Amniotic stem cell (primary cell): Measurements from ENCODE around the gene TRAF3IP1.

Experiments used
- DNase-seq: peaks from one replicate; lab custom pipeline; 2025; lab: John Stamatoyannopoulos, UW

Gene TRAF3IP1

DNA sequence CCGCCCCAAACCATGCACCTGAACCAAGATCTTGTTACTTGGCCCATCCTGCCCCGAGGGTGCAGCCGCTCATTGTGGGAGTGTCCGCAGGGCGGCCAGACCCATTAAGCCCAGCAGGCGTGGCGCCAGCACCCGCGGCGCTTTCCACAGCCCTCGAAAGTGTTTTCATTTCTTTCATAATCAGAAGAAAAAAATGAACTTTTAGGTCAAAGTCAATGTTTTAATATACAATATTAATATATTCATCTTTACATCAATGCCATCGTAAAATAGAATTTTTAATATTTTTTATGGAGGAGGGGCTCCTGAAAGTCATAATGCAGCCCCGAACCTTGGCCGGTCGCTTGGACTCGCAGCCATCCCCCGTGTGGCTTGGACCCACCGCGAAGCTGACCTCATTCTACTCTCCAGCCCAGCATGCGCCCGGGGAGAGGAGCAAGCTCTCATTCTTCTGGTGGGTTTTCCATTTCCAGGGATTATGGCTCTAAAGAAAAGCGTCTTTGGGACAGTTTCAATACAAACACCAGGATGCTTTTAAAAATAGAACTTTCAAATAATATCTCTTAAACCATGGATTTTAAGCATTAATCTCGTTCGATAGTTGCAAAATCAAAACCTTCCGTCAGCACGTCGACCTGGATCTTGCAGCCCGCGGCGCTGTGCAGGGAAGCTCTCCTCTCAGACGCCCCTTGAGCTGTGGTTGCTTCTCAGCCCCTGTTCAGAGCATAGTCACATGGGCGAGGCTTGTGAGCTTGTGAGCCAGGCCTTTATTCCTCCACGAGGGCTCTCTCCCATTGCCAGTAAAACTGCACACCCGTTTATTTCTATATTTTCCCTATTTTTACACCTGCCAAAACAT lies 89.3 kb downstream of the TRAF3IP1 start:
- no peak for DNase-seq

DNA sequence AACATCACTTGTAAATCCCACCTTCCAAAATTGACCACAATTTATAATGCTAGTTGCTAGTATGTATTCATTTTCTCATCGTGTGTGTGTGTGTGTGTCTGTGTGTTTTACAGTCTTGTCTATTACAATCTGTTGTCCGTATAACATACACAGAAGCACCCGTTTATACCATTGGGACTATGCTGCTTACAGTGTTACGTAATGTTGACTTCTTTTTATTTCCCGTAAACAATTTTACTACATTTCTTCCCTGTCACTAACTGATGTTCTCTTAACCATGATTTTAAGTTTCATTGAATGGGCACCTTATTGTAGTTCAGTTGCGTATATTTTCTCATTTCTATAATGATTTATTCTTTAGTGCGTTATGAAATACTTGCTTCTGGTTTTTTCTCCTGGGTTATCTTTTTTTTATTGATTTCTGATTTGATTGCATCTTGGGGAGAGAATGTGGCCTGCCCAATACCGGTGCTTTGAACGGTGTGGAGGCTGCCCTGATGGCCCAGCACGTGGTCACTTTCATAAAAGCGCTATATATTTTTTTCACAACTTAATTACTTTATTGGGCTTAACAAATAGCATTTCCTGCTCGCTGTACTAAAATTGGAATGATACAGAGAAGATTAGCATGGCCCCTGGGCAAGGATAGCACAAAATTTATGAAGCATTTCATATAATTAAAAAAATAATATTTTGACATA lies 91.9 kb downstream of the TRAF3IP1 start:
- no peak for DNase-seq

DNA sequence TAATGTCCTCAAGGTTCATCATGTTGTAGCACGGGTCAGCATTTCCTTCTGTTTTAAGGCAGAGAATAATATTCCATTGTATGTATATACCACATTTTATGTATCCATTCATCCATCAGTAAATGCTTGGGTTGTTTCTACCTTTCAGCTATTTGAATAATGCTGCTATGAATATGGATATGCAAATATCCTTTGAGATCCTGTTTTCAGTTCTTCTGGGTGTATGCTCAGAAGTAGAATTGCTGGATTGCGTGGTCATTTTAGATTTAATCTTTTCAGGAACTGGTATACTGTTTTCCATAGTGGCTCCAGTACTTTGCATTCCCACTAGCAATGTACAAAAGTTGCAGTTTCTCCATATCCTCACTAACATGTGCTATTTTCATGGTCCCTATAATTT lies 93.0 kb downstream of the TRAF3IP1 start:
- no peak for DNase-seq

DNA sequence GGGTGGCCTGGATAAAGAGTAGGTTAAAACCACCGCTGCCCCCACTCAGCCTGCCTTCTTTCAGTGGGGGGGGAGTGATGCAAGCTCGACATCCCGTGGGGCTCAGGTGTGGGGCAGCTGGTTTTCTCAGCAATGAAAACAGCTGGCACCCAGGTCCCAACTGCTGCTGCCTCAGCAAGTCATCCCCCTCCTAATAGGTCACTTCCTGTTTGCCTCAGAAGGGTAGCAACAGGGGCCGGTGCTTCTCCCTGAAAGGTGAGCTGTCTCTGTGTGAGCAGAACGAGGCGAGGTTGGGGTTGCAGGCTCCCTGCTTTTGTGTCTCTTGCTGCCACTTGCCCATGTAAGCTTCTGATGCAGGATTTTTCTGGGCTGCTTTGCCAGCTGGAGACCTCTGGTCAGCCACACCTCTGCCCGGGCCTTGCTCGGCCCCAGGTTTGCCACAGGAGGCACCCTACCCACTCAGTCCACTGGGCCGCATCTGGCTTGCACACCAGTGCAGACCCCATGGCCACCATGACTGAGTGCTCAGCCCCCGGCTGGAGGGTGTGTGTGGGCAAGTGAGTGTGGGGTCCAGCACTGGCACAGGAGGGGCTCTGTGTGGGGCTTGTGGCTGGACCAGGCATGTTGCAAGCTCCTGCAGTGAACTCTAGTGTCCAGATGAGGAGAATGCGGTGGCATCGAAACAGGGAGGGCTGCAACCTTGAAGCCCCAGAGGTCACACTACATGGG lies 94.9 kb downstream of the TRAF3IP1 start:
- no peak for DNase-seq

DNA sequence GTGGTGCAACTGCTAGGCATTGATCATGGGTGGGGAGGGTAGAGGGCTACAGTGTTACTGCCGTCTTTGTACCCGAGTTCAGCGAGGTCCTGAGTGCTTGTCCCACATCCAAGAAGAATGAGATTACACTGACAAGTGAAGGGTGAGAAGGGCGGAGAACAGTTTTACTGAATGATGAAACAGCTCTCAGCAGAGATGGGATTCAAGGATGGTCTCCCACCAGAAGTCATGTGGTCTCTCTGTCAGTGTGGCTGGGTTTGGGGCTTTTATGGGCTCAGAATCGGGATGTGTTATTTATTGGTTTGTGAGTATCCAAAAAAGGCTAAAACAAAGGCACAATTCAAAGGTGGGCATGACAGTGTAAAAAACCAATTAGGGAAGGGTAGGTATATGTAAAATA lies 95.6 kb downstream of the TRAF3IP1 start:
- DNase-seq: no peak

DNA sequence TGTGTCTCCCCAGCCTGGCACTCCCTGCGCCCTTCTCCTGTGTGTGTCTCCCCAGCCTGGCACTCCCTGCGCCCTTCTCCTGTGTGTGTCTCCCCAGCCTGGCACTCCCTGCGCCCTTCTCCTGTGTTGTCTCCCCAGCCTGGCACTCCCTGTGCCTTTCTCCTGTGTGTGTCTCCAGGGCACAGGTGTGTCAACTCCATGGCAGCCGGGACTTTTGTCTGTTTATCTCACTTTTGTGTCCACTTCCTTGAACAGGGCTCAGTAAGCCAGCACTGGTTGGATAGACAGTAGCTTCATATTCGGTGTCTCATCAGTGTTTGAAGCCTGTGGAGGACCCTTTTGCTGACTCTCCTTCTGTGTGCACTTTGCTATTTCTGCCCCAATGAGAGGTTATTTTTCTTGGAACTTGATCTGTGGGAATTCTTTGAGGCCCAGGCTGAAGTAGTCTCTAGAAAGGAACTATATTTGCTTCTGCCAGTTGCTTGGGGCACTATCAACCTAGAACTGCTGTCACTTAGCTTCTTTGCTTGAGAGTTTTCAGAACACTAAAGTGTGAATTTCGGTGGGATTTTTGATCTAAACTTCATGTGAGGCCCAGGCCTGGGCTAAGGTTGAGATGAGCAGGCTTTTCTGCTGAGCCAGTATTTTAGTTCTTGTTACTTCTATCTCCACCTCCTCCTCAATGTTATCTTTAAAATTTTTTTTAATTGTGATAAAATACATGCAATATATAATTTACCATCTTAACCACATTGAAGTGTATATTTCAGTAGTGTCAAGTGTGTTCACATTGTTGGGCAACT lies 98.1 kb downstream of the TRAF3IP1 start:
- DNase-seq: no peak

GRCh38 chr2:238418999-238419546 lies 98.8 kb downstream of the TRAF3IP1 start:
- no peak for DNase-seq

DNA sequence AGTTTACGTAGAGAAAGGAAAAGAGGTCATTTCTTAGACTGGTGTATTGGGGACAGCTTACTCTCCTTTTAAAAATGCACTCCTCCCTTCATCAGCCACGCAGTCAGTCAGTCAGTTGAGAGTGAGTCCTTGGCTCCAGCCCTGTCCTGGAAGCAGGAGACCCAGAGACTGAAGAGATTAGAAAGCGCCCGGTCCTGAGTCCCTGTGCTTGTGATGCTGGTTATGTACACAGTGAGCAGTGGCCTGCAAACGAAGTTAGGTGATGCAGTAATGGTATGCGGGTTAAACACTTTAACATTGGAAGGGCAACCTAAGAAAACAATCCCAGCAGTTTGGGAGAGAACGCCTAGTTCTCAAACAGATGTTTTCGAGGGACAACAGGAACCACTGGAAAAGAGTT lies 100.1 kb downstream of the TRAF3IP1 start:
- DNase-seq: no peak

DNA sequence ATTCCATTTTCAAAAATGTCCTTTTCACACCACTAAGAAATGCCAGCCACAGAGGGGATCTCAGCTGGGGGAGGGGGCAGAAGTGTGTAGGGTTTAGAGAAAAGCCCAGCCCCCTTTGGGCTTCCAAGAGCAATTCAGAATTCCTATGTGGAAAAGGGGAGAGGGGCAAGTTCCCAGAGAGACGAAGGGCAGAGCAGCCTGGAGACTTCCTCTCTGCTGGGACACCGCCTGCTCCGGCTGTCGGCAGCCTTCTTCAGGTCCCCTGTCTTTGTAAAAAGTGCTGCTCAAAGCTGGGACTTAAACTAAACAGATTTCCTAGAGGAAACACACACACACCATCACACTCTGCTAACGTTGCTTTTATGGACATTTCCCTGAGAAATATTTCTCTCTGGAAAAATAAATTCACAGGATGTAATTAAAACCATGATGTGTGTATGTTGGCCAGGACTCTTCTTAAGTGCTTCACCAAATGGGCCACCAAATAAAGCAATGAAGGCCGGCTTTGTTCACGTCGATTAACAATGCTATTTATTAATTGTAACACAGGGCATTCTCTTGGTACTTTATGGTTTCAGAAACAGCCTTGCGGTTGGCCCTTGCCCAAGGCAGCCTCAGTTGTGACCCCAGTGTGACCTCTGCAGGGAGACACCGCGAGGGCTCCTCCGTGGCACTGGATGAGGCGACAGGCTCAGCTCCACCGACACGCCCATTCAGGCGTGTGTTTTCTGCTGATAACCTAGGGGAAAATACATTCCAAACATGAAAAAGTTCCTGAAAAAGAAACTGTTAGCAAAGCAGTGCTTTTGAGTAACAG lies 100.8 kb downstream of the TRAF3IP1 start:
- no peak for DNase-seq

- DNase-seq: no peak
These were observed 101.3 kb downstream of the TRAF3IP1 start for GRCh38 chr2:238421695-238422035.

DNA sequence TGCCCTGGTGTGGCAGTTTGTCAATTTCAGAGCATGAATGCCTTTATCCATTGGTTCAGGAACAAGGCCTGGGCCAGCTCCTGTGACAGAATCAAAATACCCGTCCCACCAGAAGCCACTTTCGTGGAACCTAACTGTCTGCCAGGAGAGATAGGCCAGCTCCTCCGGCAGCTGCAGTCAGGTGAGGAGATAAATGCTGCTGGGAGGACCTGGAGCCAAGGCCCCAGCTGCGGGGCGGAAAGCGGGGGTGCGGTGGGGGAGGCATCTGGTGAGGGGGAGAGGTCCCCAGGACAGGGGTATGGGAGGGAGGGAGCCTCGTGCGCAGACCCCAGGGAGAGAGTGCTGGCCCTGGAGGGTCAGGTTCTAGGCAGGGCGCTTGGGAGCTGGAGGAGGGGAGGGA lies 102.0 kb downstream of the TRAF3IP1 start:
- DNase-seq: no peak

DNA sequence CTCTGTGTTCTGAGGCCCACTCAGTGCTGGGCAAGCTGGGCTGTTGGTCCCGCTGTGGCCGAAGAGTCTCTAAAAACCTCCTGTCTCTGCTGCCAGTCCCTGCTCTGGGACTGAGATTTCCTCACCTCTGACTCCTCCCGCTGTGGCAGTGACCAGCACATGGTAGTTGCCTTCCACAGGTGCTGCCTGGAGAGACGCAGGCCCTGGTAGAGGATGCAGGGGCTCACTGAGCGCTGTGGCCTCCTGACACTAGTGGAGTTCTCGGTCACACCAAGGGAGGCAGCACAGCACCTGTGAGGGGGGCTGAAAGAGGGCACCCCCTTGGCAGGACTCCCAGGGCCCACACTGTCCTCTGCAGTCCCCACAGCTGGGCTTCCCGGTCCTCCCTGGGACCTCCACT lies 102.6 kb downstream of the TRAF3IP1 start:
- DNase-seq: no peak

DNA sequence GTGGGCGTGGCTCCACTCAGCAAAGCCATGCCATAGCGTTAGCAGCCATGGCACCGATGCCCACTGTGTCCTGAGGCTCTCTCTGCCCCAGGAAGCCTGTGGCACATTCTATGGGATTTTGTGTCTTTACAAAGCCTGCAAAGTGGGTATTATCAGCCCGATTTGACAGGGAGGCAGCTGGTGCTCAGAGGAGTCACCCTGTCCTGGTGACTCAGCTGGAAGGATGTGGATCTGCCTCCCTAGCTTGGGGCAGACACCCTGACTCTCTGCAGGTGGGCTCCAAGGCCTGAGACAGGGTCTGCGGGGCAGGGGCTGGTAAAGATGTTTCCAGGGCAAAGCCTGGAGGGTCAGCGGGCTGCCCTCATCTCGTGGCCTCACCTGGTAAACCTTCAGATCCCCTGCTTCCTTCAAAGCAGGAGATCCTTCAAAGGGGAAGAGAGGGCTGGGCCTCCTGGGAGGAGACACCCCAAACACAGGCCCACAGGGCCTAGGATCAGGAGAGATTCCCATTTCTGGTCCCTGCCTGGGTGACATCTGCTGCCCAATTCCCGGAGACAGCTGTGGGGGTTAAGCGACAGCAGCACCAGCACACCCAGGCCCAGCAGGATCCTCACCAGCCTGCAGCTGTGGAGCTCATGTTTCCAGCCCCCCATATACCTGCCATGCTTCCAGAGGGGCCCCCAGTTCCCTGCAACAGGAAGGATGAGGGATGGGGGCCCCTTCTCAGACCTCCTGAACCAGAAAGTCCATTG lies 103.4 kb downstream of the TRAF3IP1 start:
- DNase-seq: no peak

DNA sequence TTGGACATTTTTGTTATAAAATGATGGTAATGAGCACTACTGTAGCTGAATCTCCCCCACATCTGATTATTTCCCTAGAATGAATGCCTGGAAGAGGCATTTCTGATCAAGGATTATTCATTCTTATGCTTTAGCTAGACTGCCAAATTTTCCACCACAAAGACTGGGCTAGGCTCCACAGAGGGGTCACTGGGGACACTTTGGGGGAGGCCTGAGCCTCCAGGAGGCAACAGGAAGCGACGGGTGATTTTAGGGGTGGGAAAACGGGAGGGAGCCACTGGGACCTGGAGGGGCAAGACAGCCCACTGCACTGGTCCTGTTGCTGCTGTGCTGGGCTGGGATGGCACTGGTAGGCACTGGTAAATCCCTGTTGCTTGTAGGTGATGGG lies 104.0 kb downstream of the TRAF3IP1 start:
- no peak for DNase-seq

DNA sequence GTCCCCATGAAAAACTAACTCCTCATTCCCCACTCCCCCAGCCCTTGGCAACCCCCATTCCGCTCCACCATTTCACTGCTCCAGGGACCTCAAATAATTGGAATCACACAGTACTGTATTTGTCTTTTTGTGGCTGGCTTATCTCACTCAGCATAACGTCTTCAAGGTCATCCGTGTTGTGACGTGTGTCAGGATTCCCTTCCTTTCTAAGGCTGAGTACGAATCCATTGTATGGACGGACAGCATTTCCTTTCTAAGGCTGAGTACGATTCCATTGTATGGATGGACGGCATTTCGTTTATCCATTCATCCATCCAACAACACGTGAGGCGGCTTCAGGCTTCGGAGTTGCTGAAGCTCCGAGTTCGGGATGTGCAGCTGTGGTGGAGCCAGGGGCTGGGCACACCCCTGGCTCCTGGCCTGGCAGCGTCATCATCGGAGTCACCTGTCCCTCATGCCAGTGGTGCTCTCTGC lies 105.2 kb downstream of the TRAF3IP1 start:
- no peak for DNase-seq

GRCh38 chr2:238425979-238426567 lies 105.8 kb downstream of the TRAF3IP1 start:
- no peak for DNase-seq

- peak; percentile 61 for DNase-seq
These were observed 106.5 kb downstream of the TRAF3IP1 start, which contains the start of gene ASB1 for GRCh38 chr2:238426568-238427434. Gene ASB1, plus strand, starts transcription at chr2:238426927. Its CDS starts 144 bp downstream, at chr2:238427071.

GRCh38 chr2:238427435-238428162 lies 107.3 kb downstream of the TRAF3IP1 start:
- no peak for DNase-seq
